Activated CD4-positive, alpha-beta T cell treated with anti-CD3 and anti-CD28 coated beads, Interleukin-2, amount 10 ng/mL, durations not matched to agents 7 days and 5 days (primary cell): ENCODE measurements around the gene NRCAM. TPM values are rescaled to one million over a fixed set of nuclear protein-coding genes. Genes with fewer than 3 reads are reported as not detected.

ENCODE experiments used
- CTCF ChIA-PET: fragments of 350-600 bp; sonication (Branson Sonifier 250); formaldehyde crosslinking; loops from one replicate; lab custom pipeline; 2021; ENCODE audit warnings: antibody characterized with exemption; lab: Charles Lee
- POLR2A ChIA-PET: fragments of 350-600 bp; sonication (Branson Sonifier 250); formaldehyde crosslinking; loops from one replicate; lab custom pipeline; 2021; ENCODE audit warnings: antibody characterized with exemption; lab: Charles Lee
- DNase-seq: peaks from one replicate; pipeline ENCODE4 v3.0.0-alpha.2; 2020
- H3K27ac Mint-ChIP-seq: one replicate; pipeline ENCODE4 v1.8.0; 2021; ENCODE audit warnings: mild to moderate bottlenecking, moderate library complexity, mixed read lengths
- H3K27me3 Mint-ChIP-seq: one replicate; pipeline ENCODE4 v1.8.0; 2021; ENCODE audit warnings: mixed read lengths
- H3K36me3 Mint-ChIP-seq: one replicate; pipeline ENCODE4 v1.8.0; 2021; ENCODE audit warnings: low read depth, mixed read lengths
- H3K4me1 Mint-ChIP-seq: one replicate; pipeline ENCODE4 v1.8.0; 2021; ENCODE audit warnings: mixed read lengths
- H3K4me3 Mint-ChIP-seq: one replicate; pipeline ENCODE4 v1.8.0; 2021; ENCODE audit warnings: mild to moderate bottlenecking, moderate library complexity, mixed read lengths
- H3K9me3 Mint-ChIP-seq: one replicate; pipeline ENCODE4 v1.8.0; 2021; ENCODE audit warnings: mixed read lengths
- total RNA-seq, 2 experiments: library from RNA; stranded (reverse); gene quantifications; one replicate each; pipeline ENCODE4 v1.2.3, GENCODE V29; 2021

NRCAM gene
- total RNA-seq, 2 experiments from 2014 or later: 0.12 to 0.46 TPM

DNA sequence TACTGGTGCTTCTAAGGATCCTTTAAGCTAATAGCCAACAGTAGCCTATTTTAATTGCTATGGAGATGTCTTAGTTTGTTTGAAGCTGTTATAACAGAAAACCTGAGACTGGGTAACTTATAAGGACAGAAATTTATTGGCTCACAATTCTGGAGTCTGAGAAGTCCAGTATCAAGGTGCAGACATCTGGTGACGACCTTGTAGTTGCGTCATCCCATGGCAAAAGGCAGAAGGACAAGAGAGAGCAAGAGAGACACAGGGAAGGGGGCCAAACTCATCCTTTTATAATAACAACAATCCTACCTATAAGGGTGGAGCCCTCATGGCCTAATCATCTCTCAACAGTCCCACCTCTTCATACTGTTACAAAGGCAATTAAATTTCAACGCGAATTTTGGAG, 39.1 kb downstream of the NRCAM start:
- DNase-seq: no peak
- Mint-ChIP-seq H3K36me3 (no peaks in the 10 kb centered on the region), H3K27ac (no peak overlapping the region), H3K4me3 (no peak overlapping the region), H3K27me3 (peaks cover 22% of the 10 kb centered on the region), H3K4me1 (peaks cover 17% of the 10 kb centered on the region), H3K9me3 (no peaks in the 10 kb centered on the region)
- CTCF ChIA-PET: no interaction called here
- POLR2A ChIA-PET: no interaction called here

DNA sequence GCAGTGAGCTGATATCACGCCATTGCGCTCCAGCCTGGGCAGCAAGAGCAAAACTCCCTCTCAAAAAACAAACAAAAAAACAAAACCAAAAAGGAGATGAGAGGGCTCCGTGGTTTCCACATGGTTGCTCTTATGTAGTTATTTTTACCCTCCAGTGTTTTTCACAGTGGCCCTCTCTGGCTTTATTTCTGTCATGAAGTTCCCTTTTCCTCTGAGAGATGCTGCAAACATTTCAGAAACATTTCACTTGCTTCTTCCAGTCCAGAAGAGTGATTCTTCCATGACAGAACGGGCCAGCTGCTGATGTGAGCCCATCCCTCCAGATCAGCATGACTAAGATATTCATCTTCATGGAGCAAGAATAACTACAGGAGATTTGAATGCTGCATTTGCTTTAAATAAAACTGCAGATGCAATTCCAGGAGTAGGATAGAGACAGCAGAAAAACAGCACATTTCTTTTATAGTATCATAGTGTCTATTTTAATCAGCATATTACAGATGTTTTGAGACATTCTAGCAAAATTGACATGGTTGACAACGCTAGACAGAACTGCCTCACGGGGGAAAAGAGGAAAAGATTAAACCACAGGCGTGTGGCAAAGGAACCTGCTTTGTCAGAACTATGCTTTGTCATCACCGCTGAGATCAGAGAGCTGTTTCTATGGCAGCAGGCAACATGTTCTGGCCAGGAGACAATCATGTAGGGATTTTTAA, 40.3 kb downstream of the NRCAM start:
- peak; percentile 33 for DNase-seq
- peaks cover 17% of the 10 kb centered on the region for H3K4me1 Mint-ChIP-seq
- POLR2A ChIA-PET: no interaction called here
- peaks cover 19% of the 10 kb centered on the region for H3K27me3 Mint-ChIP-seq
- no peak overlapping the region for H3K27ac Mint-ChIP-seq
- CTCF ChIA-PET: interaction anchor here (0.7 kb wide), 1 partner anchor 1925 kb away, joined by 3 read pairs; no protein-coding TSS in a partner anchor
- H3K9me3 Mint-ChIP-seq: no peaks in the 10 kb centered on the region
- H3K36me3 Mint-ChIP-seq: no peaks in the 10 kb centered on the region
- no peak overlapping the region for H3K4me3 Mint-ChIP-seq

DNA sequence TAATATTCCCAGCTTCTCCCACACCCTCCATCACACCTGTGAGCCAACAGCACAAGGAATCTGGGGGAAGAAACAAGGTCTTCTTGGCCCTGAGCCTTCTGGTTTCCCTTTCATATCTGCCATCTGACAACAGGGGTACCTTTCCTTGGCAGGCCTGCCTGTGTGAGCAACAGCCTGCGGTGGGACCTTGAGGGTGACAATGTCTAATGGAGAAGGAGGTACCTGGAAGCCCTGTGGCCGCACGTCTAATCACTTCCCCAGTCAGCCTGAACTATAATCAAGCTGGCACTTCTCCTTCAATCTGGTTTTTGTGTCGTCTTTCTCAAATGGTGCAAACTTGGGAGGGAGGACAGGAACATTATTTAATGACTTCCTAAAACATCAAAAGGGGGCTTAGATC, 41.2 kb downstream of the NRCAM start:
- no peaks in the 10 kb centered on the region for H3K36me3 Mint-ChIP-seq
- no peak overlapping the region for H3K27ac Mint-ChIP-seq
- H3K27me3 Mint-ChIP-seq: peaks cover 13% of the 10 kb centered on the region
- no peak for DNase-seq
- no peak overlapping the region for H3K4me3 Mint-ChIP-seq
- H3K9me3 Mint-ChIP-seq: no peaks in the 10 kb centered on the region
- ChIA-PET CTCF (no interaction called here), POLR2A (no interaction called here)
- peaks cover 14% of the 10 kb centered on the region for H3K4me1 Mint-ChIP-seq

- CTCF ChIA-PET: interaction anchor here (1.2 kb wide), 1 partner anchor 12 kb away, joined by 4 read pairs; no protein-coding TSS in a partner anchor
- no peaks in the 10 kb centered on the region for H3K36me3 Mint-ChIP-seq
- no peaks in the 10 kb centered on the region for H3K9me3 Mint-ChIP-seq
- peaks cover 14% of the 10 kb centered on the region for H3K4me1 Mint-ChIP-seq
- DNase-seq: no peak
- H3K27ac Mint-ChIP-seq: no peak overlapping the region
- H3K27me3 Mint-ChIP-seq: peaks cover 9% of the 10 kb centered on the region
- H3K4me3 Mint-ChIP-seq: no peak overlapping the region
- POLR2A ChIA-PET: no interaction called here
These were observed 42.3 kb downstream of the NRCAM start for GRCh38 chr7:108413782-108414492.

- CTCF ChIA-PET: interaction anchor here (1.2 kb wide), 1 partner anchor 11 kb away, joined by 4 read pairs; no protein-coding TSS in a partner anchor
- Mint-ChIP-seq H3K36me3 (no peaks in the 10 kb centered on the region), H3K27ac (no peak overlapping the region), H3K9me3 (no peaks in the 10 kb centered on the region), H3K27me3 (peaks cover 8% of the 10 kb centered on the region), H3K4me1 (peaks cover 14% of the 10 kb centered on the region), H3K4me3 (no peak overlapping the region)
- DNase-seq: no peak
- POLR2A ChIA-PET: no interaction called here
These were observed 42.9 kb downstream of the NRCAM start for GRCh38 chr7:108413337-108413736.

DNA sequence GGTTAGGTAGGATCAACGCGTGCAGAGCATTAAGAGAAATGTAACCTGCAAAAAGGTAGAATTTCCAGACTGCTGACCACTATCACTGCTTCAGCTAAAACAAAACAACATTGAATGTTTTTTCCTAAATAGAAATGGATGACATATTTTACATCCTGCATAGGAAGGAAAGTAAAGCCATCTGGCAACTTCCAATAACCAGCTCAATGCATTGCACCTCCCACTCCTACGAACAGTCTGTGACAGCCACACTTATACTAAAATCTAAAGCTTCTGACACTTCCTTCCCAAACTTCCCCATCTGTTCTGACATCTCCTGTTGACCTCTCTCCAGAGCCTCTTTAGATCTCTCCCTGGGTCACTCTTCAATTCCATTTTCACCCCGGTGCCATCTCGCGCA, 47.1 kb downstream of the NRCAM start:
- no peak overlapping the region for H3K4me3 Mint-ChIP-seq
- H3K4me1 Mint-ChIP-seq: no peaks in the 10 kb centered on the region
- ChIA-PET POLR2A (no interaction called here), CTCF (interaction anchor here (1.4 kb wide), 1 partner anchor 11 kb away, joined by 3 read pairs; no protein-coding TSS in a partner anchor)
- no peaks in the 10 kb centered on the region for H3K9me3 Mint-ChIP-seq
- no peak overlapping the region for H3K27ac Mint-ChIP-seq
- no peaks in the 10 kb centered on the region for H3K36me3 Mint-ChIP-seq
- no peak for DNase-seq
- H3K27me3 Mint-ChIP-seq: peaks cover 4% of the 10 kb centered on the region

GRCh38 chr7:108408296-108408991, 47.8 kb downstream of the NRCAM start:
- H3K36me3 Mint-ChIP-seq: no peaks in the 10 kb centered on the region
- CTCF ChIA-PET: interaction anchor here (1.4 kb wide), 1 partner anchor 10 kb away, joined by 3 read pairs; no protein-coding TSS in a partner anchor
- no peak overlapping the region for H3K4me3 Mint-ChIP-seq
- H3K27ac Mint-ChIP-seq: no peak overlapping the region
- peaks cover 4% of the 10 kb centered on the region for H3K27me3 Mint-ChIP-seq
- H3K4me1 Mint-ChIP-seq: no peaks in the 10 kb centered on the region
- POLR2A ChIA-PET: no interaction called here
- no peak for DNase-seq
- no peaks in the 10 kb centered on the region for H3K9me3 Mint-ChIP-seq

- Mint-ChIP-seq H3K27ac (no peak overlapping the region), H3K27me3 (no peaks in the 10 kb centered on the region), H3K9me3 (no peaks in the 10 kb centered on the region), H3K4me1 (no peaks in the 10 kb centered on the region), H3K36me3 (no peaks in the 10 kb centered on the region), H3K4me3 (no peak overlapping the region)
- ChIA-PET CTCF (no interaction called here), POLR2A (no interaction called here)
- no peak for DNase-seq
These were observed 48.6 kb downstream of the NRCAM start for GRCh38 chr7:108407676-108408075.

DNA sequence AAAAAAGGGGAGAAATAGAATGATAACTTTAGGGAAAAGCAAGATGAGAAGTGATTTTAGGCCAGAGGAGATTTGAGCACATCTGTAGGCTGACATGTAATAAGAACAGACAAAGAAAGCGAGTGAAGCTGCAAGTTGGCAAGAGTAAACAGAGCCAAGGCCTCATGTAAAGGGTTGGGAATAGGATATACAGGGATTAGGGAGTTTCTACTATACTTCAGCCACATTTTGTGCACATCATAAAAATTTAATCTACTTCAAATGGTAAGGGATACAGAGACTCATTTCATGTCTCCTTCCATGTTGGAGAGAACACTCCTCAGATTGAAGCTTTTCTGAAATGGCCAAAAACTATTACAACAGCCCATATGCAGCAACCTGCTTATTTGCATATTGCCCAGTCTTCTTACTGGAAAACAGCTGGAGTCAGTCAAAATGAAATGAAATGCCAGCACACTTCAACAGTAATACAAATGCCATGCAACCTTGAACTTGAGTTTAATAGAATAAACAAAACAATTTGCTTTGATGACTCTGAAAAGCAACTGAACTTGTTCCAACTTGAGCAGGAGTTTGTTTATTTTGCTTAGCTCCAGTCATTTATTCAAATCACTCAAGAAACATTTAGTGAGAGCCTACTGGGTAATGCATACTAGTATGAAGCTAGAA, 49.9 kb downstream of the NRCAM start:
- Mint-ChIP-seq H3K36me3 (no peaks in the 10 kb centered on the region), H3K27me3 (no peaks in the 10 kb centered on the region), H3K4me3 (no peak overlapping the region), H3K4me1 (no peaks in the 10 kb centered on the region), H3K27ac (no peak overlapping the region), H3K9me3 (no peaks in the 10 kb centered on the region)
- POLR2A ChIA-PET: no interaction called here
- CTCF ChIA-PET: no interaction called here
- DNase-seq: no peak

DNA sequence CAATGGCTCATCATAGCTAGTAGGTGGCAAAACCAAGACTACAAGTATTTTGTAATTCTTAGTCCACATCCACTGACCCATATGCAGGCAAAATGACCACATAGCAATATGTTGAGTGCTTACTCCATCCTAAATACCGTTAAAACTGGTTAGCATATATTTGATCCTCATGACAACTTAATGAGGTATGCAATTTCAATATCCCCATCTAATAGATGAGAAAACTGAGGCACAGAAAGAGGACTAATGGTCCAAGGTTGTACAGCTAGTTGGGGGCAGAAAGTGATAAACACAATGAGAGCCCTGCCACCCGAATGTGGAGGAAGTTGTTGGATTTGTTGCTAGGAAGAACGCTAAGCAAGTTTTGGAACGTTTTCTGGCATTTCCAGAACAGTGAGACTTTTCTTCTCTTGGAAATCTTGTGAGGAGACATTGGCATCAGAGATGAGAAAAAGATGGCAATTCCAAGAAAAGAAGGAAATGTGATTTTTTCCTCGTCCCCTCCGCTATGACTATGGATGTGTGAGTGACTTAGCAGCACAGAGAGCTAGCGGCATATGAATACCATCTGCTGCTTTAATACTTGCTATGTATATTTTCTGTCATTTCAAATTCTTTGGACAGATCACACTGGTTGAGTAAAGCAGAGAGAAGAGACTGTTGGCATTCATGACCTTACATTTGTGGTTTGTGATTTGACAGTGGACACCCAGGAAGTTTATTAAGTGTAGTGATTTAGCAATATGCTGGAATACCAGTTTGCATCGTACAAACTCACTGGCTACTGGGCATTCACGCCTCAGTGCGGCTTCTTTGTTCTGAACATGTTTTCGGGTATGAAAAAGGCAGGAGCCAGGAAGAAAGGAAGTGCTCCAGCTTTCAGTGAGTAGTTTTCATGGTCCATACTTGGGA, 51.5 kb downstream of the NRCAM start:
- Mint-ChIP-seq H3K27me3 (no peaks in the 10 kb centered on the region), H3K9me3 (no peaks in the 10 kb centered on the region), H3K36me3 (no peaks in the 10 kb centered on the region), H3K27ac (no peak overlapping the region), H3K4me1 (no peaks in the 10 kb centered on the region), H3K4me3 (no peak overlapping the region)
- ChIA-PET CTCF (no interaction called here), POLR2A (no interaction called here)
- no peak for DNase-seq

DNA sequence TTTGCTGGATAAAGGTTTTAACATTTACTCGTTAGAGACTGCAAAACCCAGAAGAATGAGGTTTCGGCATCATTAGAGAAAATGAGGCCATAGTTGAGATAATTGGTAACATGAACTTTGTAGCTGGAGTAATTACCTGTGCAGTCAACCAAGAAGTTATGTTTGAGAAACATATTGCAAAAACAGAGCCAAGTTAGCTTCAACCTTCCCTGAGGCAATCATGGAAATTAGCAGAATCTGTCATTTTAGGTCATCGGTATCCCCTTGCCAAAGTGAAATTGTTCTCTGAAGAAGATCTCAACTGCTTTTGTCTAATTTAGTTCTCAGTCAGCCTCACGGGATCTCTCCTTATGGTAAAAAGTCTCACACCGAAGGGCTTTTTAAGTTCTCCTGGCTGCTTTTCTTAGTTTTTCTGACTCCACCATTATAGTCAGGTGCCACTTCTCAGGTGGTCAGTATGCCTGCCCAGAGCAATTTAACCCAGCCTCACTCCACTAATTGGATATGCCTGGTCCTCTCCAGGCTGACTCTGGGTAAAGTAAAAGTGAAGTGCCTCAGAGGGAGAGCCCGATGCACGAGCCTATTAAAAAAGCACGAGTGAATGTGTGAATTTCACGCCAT, 52.5 kb downstream of the NRCAM start:
- H3K9me3 Mint-ChIP-seq: no peaks in the 10 kb centered on the region

More for the DNA sequence above, 52.5 kb downstream of the NRCAM start:
- Mint-ChIP-seq H3K27ac (no peak overlapping the region), H3K36me3 (no peaks in the 10 kb centered on the region), H3K4me3 (no peak overlapping the region), H3K4me1 (no peaks in the 10 kb centered on the region), H3K27me3 (peaks cover under 1% of the 10 kb centered on the region)
- ChIA-PET CTCF (no interaction called here), POLR2A (no interaction called here)
- no peak for DNase-seq
